ENCODE measurements around the gene IFI35.

IFI35 gene

GRCh38 chr17:43025766-43026537 lies 19.4 kb downstream of the IFI35 start:
- no peak overlapping the region for H3K4me3 ChIP-seq (ENCODE audit: low read depth, low read length)
- TF ChIP-seq CTCF (IDR thresholded peaks at IDR 0.05; ENCODE audit: control insufficient read depth, extremely low read depth, insufficient read depth), result no peak

GRCh38 chr17:43026595-43026994 lies 20.0 kb downstream of the IFI35 start:
- TF ChIP-seq CTCF (IDR thresholded peaks at IDR 0.05; ENCODE audit: control insufficient read depth, extremely low read depth, insufficient read depth), result no peak
- no peak overlapping the region for H3K4me3 ChIP-seq (ENCODE audit: low read depth, low read length)
- no peak for DNase-seq (ENCODE audit: low read depth)

More at GRCh38 chr17:43025766-43026537, 19.4 kb downstream of the IFI35 start:
- no peak for DNase-seq (ENCODE audit: low read depth)

- no peak overlapping the region for H3K4me3 ChIP-seq (ENCODE audit: low read depth, low read length)
- no peak for TF ChIP-seq CTCF (IDR thresholded peaks at IDR 0.05; ENCODE audit: control insufficient read depth, extremely low read depth, insufficient read depth)
Measured at GRCh38 chr17:43027091-43028032, 20.8 kb downstream of the IFI35 start.

GRCh38 chr17:43028221-43028861 lies 21.8 kb downstream of the IFI35 start:
- TF ChIP-seq CTCF (IDR thresholded peaks at IDR 0.05; ENCODE audit: control insufficient read depth, extremely low read depth, insufficient read depth), result no peak
- H3K4me3 ChIP-seq (ENCODE audit: low read depth, low read length), result no peak overlapping the region
- no peak for DNase-seq (ENCODE audit: low read depth)

More at GRCh38 chr17:43027091-43028032, 20.8 kb downstream of the IFI35 start:
- no peak for DNase-seq (ENCODE audit: low read depth)

- H3K4me3 ChIP-seq (ENCODE audit: low read depth, low read length), result no peak overlapping the region
- DNase-seq (ENCODE audit: low read depth), result no peak
- no peak for TF ChIP-seq CTCF (IDR thresholded peaks at IDR 0.05; ENCODE audit: control insufficient read depth, extremely low read depth, insufficient read depth)
Measured at GRCh38 chr17:43030137-43030767, 23.7 kb downstream of the IFI35 start.

GRCh38 chr17:43031666-43032065 lies 25.1 kb downstream of the IFI35 start:
- H3K4me3 ChIP-seq (ENCODE audit: low read depth, low read length), result no peak overlapping the region
- no peak for TF ChIP-seq CTCF (IDR thresholded peaks at IDR 0.05; ENCODE audit: control insufficient read depth, extremely low read depth, insufficient read depth)
- DNase-seq (ENCODE audit: low read depth), result no peak
